AG09309 (cell line): ENCODE measurements around the gene OTOP1.
"Not testable (repeated sequence)": the region's sequence is repeated elsewhere in the genome, so short reads cannot be mapped to it uniquely, and the experiment has no call there.

Experiments
- DNase-seq: peaks from one replicate; pipeline ENCODE4 v3.0.0-alpha.2; 2010; ENCODE audit warnings: low read depth
- H3K4me3 ChIP-seq: 2 replicates; pipeline ENCODE4 v1.5.1; 2011; ENCODE audit warnings: mild to moderate bottlenecking, low read depth, low read length, moderate library complexity; ENCODE audit not compliant: control insufficient read depth
- CTCF ChIP-seq: IDR thresholded peaks from 2 replicates; pipeline ENCODE4 v1.5.1; 2011; ENCODE audit warnings: mild to moderate bottlenecking, low read depth, low read length, inconsistent platforms; ENCODE audit not compliant: insufficient read depth, control insufficient read depth; ENCODE audit errors: missing control alignments

Gene OTOP1

GRCh38 chr4:4233610-4234009, 6.9 kb upstream of the OTOP1 start:
- no peak overlapping the region for H3K4me3 ChIP-seq
- no peak for TF ChIP-seq CTCF
- DNase-seq = no peak

- no peak for TF ChIP-seq CTCF
Observed at GRCh38 chr4:4228356-4228668, 1.6 kb upstream of the OTOP1 start.

DNA sequence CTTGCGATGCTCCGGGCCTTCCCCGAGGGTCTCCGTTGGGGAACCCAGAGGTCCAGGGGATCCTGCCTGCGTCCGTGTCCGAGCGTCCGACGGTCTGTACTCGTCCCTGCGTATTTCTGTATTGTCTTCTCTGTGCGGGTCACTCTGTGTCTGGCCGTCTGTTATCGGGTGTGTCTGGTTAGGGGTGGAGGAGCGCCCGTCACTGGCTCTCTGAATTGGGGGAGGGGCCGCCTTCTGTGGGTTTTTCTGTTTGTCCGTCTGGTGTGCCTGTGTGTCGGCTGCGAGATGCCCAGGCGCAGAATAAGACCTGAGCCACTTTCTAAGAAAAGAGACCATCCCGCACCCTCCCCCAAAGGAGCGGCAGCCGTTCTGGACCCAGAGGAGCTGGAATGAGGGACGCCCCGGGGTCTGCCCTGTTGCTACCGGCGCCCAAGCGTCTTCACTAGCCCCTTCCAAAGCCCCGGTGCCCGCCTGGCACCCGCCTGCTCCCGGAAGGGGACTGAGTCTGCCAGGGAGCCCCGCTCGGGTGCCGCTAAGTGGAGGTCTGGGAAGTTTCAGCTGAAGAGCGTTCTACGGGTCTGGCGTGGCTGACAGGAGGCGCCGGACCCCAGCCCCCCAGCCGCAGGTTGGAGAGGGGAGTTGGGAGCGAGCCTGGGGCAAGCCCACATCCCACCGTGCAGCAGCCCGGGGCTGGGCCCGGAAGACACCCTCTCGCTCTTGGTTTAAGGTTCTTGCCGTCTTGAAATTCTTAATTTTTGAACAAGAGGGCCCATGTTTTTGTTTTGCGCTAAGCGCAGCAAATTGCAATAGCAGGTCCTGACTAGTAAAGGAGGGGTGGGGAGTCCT, 1.0 kb upstream of the OTOP1 start:
- no peak for DNase-seq
- TF ChIP-seq CTCF = no peak
- no peak overlapping the region for H3K4me3 ChIP-seq

More at GRCh38 chr4:4228356-4228668, 1.6 kb upstream of the OTOP1 start:
- H3K4me3 ChIP-seq = no peak overlapping the region
- DNase-seq = no peak

- no peak overlapping the region for H3K4me3 ChIP-seq
- no peak for TF ChIP-seq CTCF
- DNase-seq = no peak
Observed at GRCh38 chr4:4225915-4226605, 669 bp downstream of the OTOP1 start.

GRCh38 chr4:4217113-4217512, 9.6 kb downstream of the OTOP1 start:
- DNase-seq = no peak
- no peak overlapping the region for H3K4me3 ChIP-seq
- TF ChIP-seq CTCF = no peak

DNA sequence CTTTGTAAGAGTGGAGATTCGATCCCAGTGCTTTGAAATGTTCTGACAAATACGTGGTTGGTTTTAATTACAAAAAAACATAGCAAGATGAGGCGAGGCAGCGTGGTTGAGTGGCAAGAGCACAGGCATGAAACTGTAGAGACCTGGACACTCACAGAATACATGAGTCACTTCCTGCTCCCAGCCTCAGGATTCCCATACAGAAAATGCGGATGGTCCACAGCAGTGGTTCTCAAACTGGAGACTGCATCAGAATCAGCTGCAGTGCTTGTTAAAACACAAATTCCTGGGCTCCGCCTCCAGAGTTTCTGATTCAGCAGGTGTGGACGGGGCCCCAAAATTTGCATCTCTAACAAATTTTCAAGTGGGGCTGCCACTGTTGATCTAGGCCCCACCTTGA, 10.1 kb downstream of the OTOP1 start:
- DNase-seq = no peak
- no peak overlapping the region for H3K4me3 ChIP-seq
- no peak for TF ChIP-seq CTCF

DNA sequence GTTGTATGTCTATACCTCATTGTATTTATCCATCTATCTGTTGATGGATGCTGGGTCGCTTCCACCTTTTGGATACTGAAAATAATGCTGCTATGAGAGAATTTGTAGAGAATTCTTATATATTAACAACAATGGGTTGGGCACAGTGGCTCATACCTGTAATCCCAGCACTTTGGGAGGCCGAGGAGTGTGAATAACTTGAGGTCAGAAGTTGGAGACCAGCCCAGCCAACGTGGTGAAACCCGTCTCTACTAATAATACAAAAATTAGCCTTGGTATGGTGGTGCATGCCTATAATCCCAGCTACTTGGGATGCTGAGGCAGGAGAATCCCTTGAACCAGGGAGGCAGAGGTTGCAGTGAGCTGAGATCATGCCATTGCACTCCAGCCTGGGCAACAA, 13.1 kb downstream of the OTOP1 start:
- not testable (repeated sequence) for DNase-seq, H3K4me3 ChIP-seq
